Ectodermal cell (in vitro differentiated cells): ENCODE results near the gene UBA3.

Experiments
- H3K27ac ChIP-seq: 2 replicates; pipeline ENCODE4 v1.7.0; 2013; ENCODE audit warnings: mild to moderate bottlenecking, low read depth, low read length; ENCODE audit not compliant: insufficient read depth, poor library complexity, severe bottlenecking
- H3K27me3 ChIP-seq: 2 replicates; pipeline ENCODE4 v1.7.0; 2013; ENCODE audit warnings: mild to moderate bottlenecking, low read length; ENCODE audit not compliant: insufficient read depth, control insufficient read depth, poor library complexity, severe bottlenecking
- H3K36me3 ChIP-seq: one replicate; pipeline ENCODE4 v1.7.0; 2013; ENCODE audit warnings: low read length; ENCODE audit not compliant: control insufficient read depth, insufficient read depth
- H3K4me1 ChIP-seq: one replicate; pipeline ENCODE4 v1.7.0; 2013; ENCODE audit warnings: low read length; ENCODE audit not compliant: control insufficient read depth, insufficient read depth
- H3K4me3 ChIP-seq: 2 replicates; pipeline ENCODE4 v1.7.0; 2013; ENCODE audit warnings: low read depth, low read length, control low read depth; ENCODE audit not compliant: insufficient read depth
- H3K9me3 ChIP-seq: 2 replicates; pipeline ENCODE4 v1.7.0; 2013; ENCODE audit warnings: mild to moderate bottlenecking, low read length, moderate library complexity; ENCODE audit not compliant: control insufficient read depth
- WGBS, 2 experiments: methylation state at CpG; one replicate each; pipeline ENCODE4 v1.1.7; 2013; ENCODE audit warnings: missing lambda C conversion rate in 2 of 2; 5-methylcytosine and 5-hydroxymethylcytosine counted together

Gene UBA3

GRCh38 chr3:69088063-69088462 lies 7.9 kb upstream of the UBA3 start:
- peaks cover 18% of the 10 kb centered on the region for H3K4me1 ChIP-seq
- H3K27me3 ChIP-seq: no peaks in the 10 kb centered on the region
- WGBS, 2 experiments: 98% methylated on average over 2 of the region's 2 CpGs; no CpG with 5 or more reads in 1 of the 2 experiments
- H3K9me3 ChIP-seq: no peaks in the 10 kb centered on the region
- no peaks in the 10 kb centered on the region for H3K36me3 ChIP-seq
- no peak overlapping the region for H3K27ac ChIP-seq
- H3K4me3 ChIP-seq: no peak overlapping the region

GRCh38 chr3:69087030-69087791 lies 7.0 kb upstream of the UBA3 start:
- no peak overlapping the region for H3K27ac ChIP-seq
- peaks cover 13% of the 10 kb centered on the region for H3K4me1 ChIP-seq
- 94 to 95% methylated on average over 3 of the region's 3 CpGs for whole genome bisulfite sequencing, 2 experiments
- no peaks in the 10 kb centered on the region for H3K36me3 ChIP-seq
- no peaks in the 10 kb centered on the region for H3K27me3 ChIP-seq
- H3K4me3 ChIP-seq: no peak overlapping the region
- no peaks in the 10 kb centered on the region for H3K9me3 ChIP-seq

GRCh38 chr3:69085833-69086722 lies 5.9 kb upstream of the UBA3 start:
- H3K36me3 ChIP-seq: no peaks in the 10 kb centered on the region
- peak overlapping the region; percentile 98 for H3K4me3 ChIP-seq
- no peaks in the 10 kb centered on the region for H3K27me3 ChIP-seq
- 52% methylated on average over 8 of the region's 8 CpGs for WGBS, 2 experiments
- no peak overlapping the region for H3K27ac ChIP-seq
- H3K9me3 ChIP-seq: no peaks in the 10 kb centered on the region
- peaks cover 13% of the 10 kb centered on the region for H3K4me1 ChIP-seq

- Histone ChIP-seq H3K4me1 (peaks cover 13% of the 10 kb centered on the region), H3K27ac (no peak overlapping the region)
Measured at GRCh38 chr3:69085168-69085832, 5.1 kb upstream of the UBA3 start.

GRCh38 chr3:69084326-69085167 lies 4.4 kb upstream of the UBA3 start, which contains the start of gene ARL6IP5:
Gene ARL6IP5, plus strand, starts transcription at chr3:69084937. Its CDS starts 111 bp downstream, at chr3:69085048.
- Histone ChIP-seq H3K36me3 (no peaks in the 10 kb centered on the region), H3K4me3 (peak within 1 kb of the TSS; percentile 98), H3K27me3 (no peaks in the 10 kb centered on the region), H3K4me1 (peaks cover 13% of the 10 kb centered on the region), H3K27ac (no peak within 1 kb of the TSS), H3K9me3 (no peaks in the 10 kb centered on the region)
- 5 to 6% methylated on average over 32 of the region's 32 CpGs for WGBS, 2 experiments

More at GRCh38 chr3:69085168-69085832, 5.1 kb upstream of the UBA3 start:
- WGBS, 2 experiments: 2% methylated on average over 26 of the region's 26 CpGs
- Histone ChIP-seq H3K36me3 (no peaks in the 10 kb centered on the region), H3K27me3 (no peaks in the 10 kb centered on the region), H3K9me3 (no peaks in the 10 kb centered on the region), H3K4me3 (peak overlapping the region; percentile 98)

GRCh38 chr3:69082805-69083204 lies 2.6 kb upstream of the UBA3 start:
- Histone ChIP-seq H3K27ac (no peak overlapping the region), H3K36me3 (no peaks in the 10 kb centered on the region), H3K9me3 (no peaks in the 10 kb centered on the region), H3K4me3 (no peak overlapping the region), H3K4me1 (peaks cover 13% of the 10 kb centered on the region), H3K27me3 (no peaks in the 10 kb centered on the region)

- Histone ChIP-seq H3K4me3 (no peak overlapping the region), H3K4me1 (peaks cover 13% of the 10 kb centered on the region), H3K36me3 (no peaks in the 10 kb centered on the region), H3K9me3 (no peaks in the 10 kb centered on the region), H3K27ac (no peak overlapping the region), H3K27me3 (no peaks in the 10 kb centered on the region)
- 82 to 85% methylated on average over 2 of the region's 2 CpGs for WGBS, 2 experiments
Measured at GRCh38 chr3:69082361-69082760, 2.2 kb upstream of the UBA3 start.

- WGBS, 2 experiments: 87 to 91% methylated on average over 5 of the region's 5 CpGs
- no peak overlapping the region for H3K27ac ChIP-seq
Measured at GRCh38 chr3:69081583-69082262, 1.6 kb upstream of the UBA3 start.

More at GRCh38 chr3:69081583-69082262, 1.6 kb upstream of the UBA3 start:
- no peaks in the 10 kb centered on the region for H3K36me3 ChIP-seq
- H3K4me3 ChIP-seq: no peak overlapping the region
- no peaks in the 10 kb centered on the region for H3K27me3 ChIP-seq
- peaks cover 13% of the 10 kb centered on the region for H3K4me1 ChIP-seq
- H3K9me3 ChIP-seq: no peaks in the 10 kb centered on the region
